HG03442 (cell line): ENCODE results near the gene CDKN1B.

ENCODE experiments used
- ATAC-seq: cut with Tn5 transposase; IDR thresholded peaks from one replicate; pipeline ENCODE4 v1.9.1; 2021; ENCODE audit warnings: mild to moderate bottlenecking, moderate library complexity; ENCODE audit not compliant: unreplicated experiment

The CDKN1B gene

GRCh38 chr12:12749433-12749832, 32.3 kb downstream of the CDKN1B start:
- ATAC-seq: no peak

GRCh38 chr12:12755923-12756322, 38.8 kb downstream of the CDKN1B start:
- no peak for ATAC-seq

- no peak for ATAC-seq
Measured at GRCh38 chr12:12757121-12757520, 40.0 kb downstream of the CDKN1B start.

- ATAC-seq: no peak
Measured at GRCh38 chr12:12759234-12759915, 42.2 kb downstream of the CDKN1B start.

DNA sequence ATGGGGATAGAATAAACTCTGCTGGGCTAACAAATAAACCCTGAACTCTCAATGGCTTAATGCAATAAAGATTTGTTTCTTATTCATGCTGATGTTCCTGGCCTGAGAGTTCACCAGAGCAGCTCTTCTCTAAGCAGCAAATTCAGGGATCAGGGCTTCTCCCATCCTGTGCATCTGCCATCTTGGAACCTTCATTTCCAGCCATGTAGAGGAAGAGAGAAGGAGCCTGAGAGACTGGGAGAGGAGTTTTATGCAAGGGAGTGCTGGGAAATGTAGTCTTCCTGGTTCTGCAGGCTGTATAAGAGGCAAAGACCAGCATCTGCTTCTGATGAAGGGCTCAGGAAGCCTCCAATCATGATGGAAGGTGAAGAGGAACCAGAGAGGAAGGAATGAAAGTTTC, 47.7 kb downstream of the CDKN1B start:
- no peak for ATAC-seq

DNA sequence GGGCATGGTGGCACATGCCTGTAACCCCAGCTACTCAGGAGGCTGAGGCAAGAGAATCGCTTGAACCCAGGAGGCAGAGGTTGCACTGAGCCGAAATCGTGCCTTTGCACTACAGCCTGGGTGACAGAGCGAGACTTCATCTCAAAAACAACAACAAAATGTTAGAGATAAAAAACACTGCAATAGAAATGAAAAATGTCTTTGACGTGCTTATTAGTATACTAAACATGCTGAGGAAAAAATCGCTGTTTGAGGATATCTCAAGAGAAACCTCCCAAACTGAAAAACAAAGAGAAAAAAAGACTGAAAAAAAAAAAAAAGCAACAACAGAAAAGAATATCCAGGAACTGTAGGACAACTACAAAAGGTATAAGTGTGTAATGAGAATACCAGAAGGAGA, 53.1 kb downstream of the CDKN1B start:
- ATAC-seq: no peak
